Mesendoderm (in vitro differentiated cells): ENCODE data around the gene NYAP2.

ENCODE experiments used
- DNase-seq: peaks from one replicate; pipeline ENCODE4 v3.0.0; 2013
- H2AK5ac ChIP-seq: 2 replicates; pipeline ENCODE4 v1.6.1; 2013; ENCODE audit warnings: low read length, inconsistent platforms
- H2BK120ac ChIP-seq: 2 replicates; pipeline ENCODE4 v1.6.1; 2013; ENCODE audit warnings: low read depth, mild to moderate bottlenecking, low read length, moderate library complexity, mixed read lengths
- H2BK15ac ChIP-seq: replicated peaks from 2 replicates; pipeline ENCODE4 v1.6.1; 2013; ENCODE audit warnings: low read depth, mild to moderate bottlenecking, moderate library complexity
- H2BK5ac ChIP-seq: 2 replicates; pipeline ENCODE4 v1.6.1; 2013; ENCODE audit warnings: low read length, inconsistent platforms
- H3K18ac ChIP-seq: 2 replicates; pipeline ENCODE4 v1.6.1; 2013; ENCODE audit warnings: mild to moderate bottlenecking, low read length, mixed read lengths
- H3K23ac ChIP-seq: one replicate; pipeline ENCODE4 v1.6.1; 2013; ENCODE audit warnings: low read length
- H3K27ac ChIP-seq: 2 replicates; pipeline ENCODE4 v1.5.1; 2013; ENCODE audit warnings: low read depth, mild to moderate bottlenecking, inconsistent platforms, low read length, moderate library complexity
- H3K27me3 ChIP-seq: 2 replicates; pipeline ENCODE4 v1.6.1; 2013; ENCODE audit warnings: low read length, control low read depth, mild to moderate bottlenecking, inconsistent platforms; ENCODE audit not compliant: insufficient read depth, poor library complexity
- H3K36me3 ChIP-seq: 2 replicates; pipeline ENCODE4 v1.6.1; 2013; ENCODE audit warnings: low read length, inconsistent platforms; ENCODE audit not compliant: control insufficient read depth, insufficient read depth
- H3K4ac ChIP-seq: one replicate; pipeline ENCODE4 v1.6.1; 2013; ENCODE audit warnings: low read depth, mild to moderate bottlenecking, low read length, moderate library complexity
- H3K4me1 ChIP-seq: 2 replicates; pipeline ENCODE4 v1.6.1; 2013; ENCODE audit warnings: low read depth, low read length, inconsistent platforms; ENCODE audit not compliant: control insufficient read depth
- H3K4me2 ChIP-seq: 2 replicates; pipeline ENCODE4 v1.6.1; 2013; ENCODE audit warnings: low read length
- H3K4me3 ChIP-seq: 2 replicates; pipeline ENCODE4 v1.5.1; 2013; ENCODE audit warnings: mild to moderate bottlenecking, low read length
- H3K56ac ChIP-seq: one replicate; pipeline ENCODE4 v1.6.1; 2013; ENCODE audit warnings: low read length
- H3K79me1 ChIP-seq: 2 replicates; pipeline ENCODE4 v1.6.1; 2013; ENCODE audit warnings: low read length, inconsistent platforms
- H3K79me2 ChIP-seq: 2 replicates; pipeline ENCODE4 v1.6.1; 2013; ENCODE audit warnings: mild to moderate bottlenecking, low read length; ENCODE audit not compliant: control insufficient read depth, insufficient read depth
- H3K9ac ChIP-seq: 2 replicates; pipeline ENCODE4 v1.6.1; 2013; ENCODE audit warnings: low read length, inconsistent platforms
- H4K5ac ChIP-seq: one replicate; pipeline ENCODE4 v1.6.1; 2013; ENCODE audit warnings: low read length
- H4K8ac ChIP-seq: one replicate; pipeline ENCODE4 v1.6.1; 2013; ENCODE audit warnings: low read depth, mild to moderate bottlenecking, control low read depth, low read length, moderate library complexity
- WGBS: extraction: QIAGEN DNeasy Blood & Tissue Kit; methylation state at CpG from one replicate; pipeline ENCODE4 v1.1.7; 2013; ENCODE audit warnings: low lambda C conversion rate, missing lambda C conversion rate; ENCODE audit not compliant: insufficient coverage; ENCODE audit errors: extremely low coverage; 5-methylcytosine and 5-hydroxymethylcytosine counted together

The NYAP2 gene

GRCh38 chr2:225526760-225527390 is 127.4 kb downstream of the NYAP2 start:
- no peak for DNase-seq
- H2BK120ac ChIP-seq: no peak overlapping the region
- H3K56ac ChIP-seq: no peak overlapping the region
- no peak overlapping the region for H3K4me3 ChIP-seq
- no peak overlapping the region for H3K23ac ChIP-seq
- H3K79me2 ChIP-seq: no peaks in the 10 kb centered on the region
- H3K27ac ChIP-seq: no peak overlapping the region
- H3K79me1 ChIP-seq: no peaks in the 10 kb centered on the region
- H4K5ac ChIP-seq: no peak overlapping the region
- H3K9ac ChIP-seq: no peak overlapping the region
- H4K8ac ChIP-seq: no peak overlapping the region
- no CpG with 5 or more reads among the region's 4 CpGs for WGBS
- H3K36me3 ChIP-seq: no peaks in the 10 kb centered on the region
- no peak overlapping the region for H2BK15ac ChIP-seq
- H2BK5ac ChIP-seq: no peak overlapping the region
- no peak overlapping the region for H3K18ac ChIP-seq
- no peaks in the 10 kb centered on the region for H3K27me3 ChIP-seq
- H3K4me2 ChIP-seq: no peak overlapping the region
- no peak overlapping the region for H3K4ac ChIP-seq
- no peaks in the 10 kb centered on the region for H3K4me1 ChIP-seq
- H2AK5ac ChIP-seq: no peak overlapping the region

- no peak overlapping the region for H3K56ac ChIP-seq
- no peak overlapping the region for H2BK5ac ChIP-seq
- no peak overlapping the region for H3K4ac ChIP-seq
- H2BK15ac ChIP-seq: no peak overlapping the region
- no peak overlapping the region for H4K5ac ChIP-seq
- H2AK5ac ChIP-seq: no peak overlapping the region
- H3K9ac ChIP-seq: no peak overlapping the region
- H3K4me1 ChIP-seq: no peaks in the 10 kb centered on the region
- DNase-seq: no peak
- H4K8ac ChIP-seq: no peak overlapping the region
- H2BK120ac ChIP-seq: no peak overlapping the region
- no peaks in the 10 kb centered on the region for H3K79me1 ChIP-seq
- no peaks in the 10 kb centered on the region for H3K79me2 ChIP-seq
- H3K36me3 ChIP-seq: no peaks in the 10 kb centered on the region
- H3K23ac ChIP-seq: no peak overlapping the region
- no CpG with 5 or more reads among the region's 3 CpGs for WGBS
- H3K4me3 ChIP-seq: no peak overlapping the region
- H3K18ac ChIP-seq: no peak overlapping the region
- H3K4me2 ChIP-seq: no peak overlapping the region
- H3K27ac ChIP-seq: no peak overlapping the region
- H3K27me3 ChIP-seq: no peaks in the 10 kb centered on the region
Observed at GRCh38 chr2:225531559-225531958, 132.0 kb downstream of the NYAP2 start.

- no CpG with 5 or more reads among the region's 1 CpG for WGBS
- no peak overlapping the region for H2BK15ac ChIP-seq
- no peaks in the 10 kb centered on the region for H3K27me3 ChIP-seq
- no peak overlapping the region for H3K27ac ChIP-seq
- H3K4me3 ChIP-seq: no peak overlapping the region
- H4K5ac ChIP-seq: no peak overlapping the region
- no peaks in the 10 kb centered on the region for H3K79me1 ChIP-seq
- no peak overlapping the region for H2BK5ac ChIP-seq
- no peaks in the 10 kb centered on the region for H3K4me1 ChIP-seq
- no peak overlapping the region for H3K18ac ChIP-seq
- H2BK120ac ChIP-seq: no peak overlapping the region
- no peak overlapping the region for H3K56ac ChIP-seq
- no peak overlapping the region for H3K23ac ChIP-seq
- no peak overlapping the region for H4K8ac ChIP-seq
- no peaks in the 10 kb centered on the region for H3K79me2 ChIP-seq
- no peak overlapping the region for H2AK5ac ChIP-seq
- H3K36me3 ChIP-seq: no peaks in the 10 kb centered on the region
- H3K4me2 ChIP-seq: no peak overlapping the region
- H3K4ac ChIP-seq: no peak overlapping the region
- H3K9ac ChIP-seq: no peak overlapping the region
- no peak for DNase-seq
Observed at GRCh38 chr2:225532096-225532495, 132.6 kb downstream of the NYAP2 start.

- no peaks in the 10 kb centered on the region for H3K79me1 ChIP-seq
- no peak overlapping the region for H2BK120ac ChIP-seq
- H3K4me2 ChIP-seq: no peak overlapping the region
- H3K36me3 ChIP-seq: no peaks in the 10 kb centered on the region
- no peak overlapping the region for H4K5ac ChIP-seq
- H2AK5ac ChIP-seq: no peak overlapping the region
- no peak for DNase-seq
- no peak overlapping the region for H3K9ac ChIP-seq
- no peak overlapping the region for H3K4ac ChIP-seq
- no peak overlapping the region for H3K27ac ChIP-seq
- H3K18ac ChIP-seq: no peak overlapping the region
- no peak overlapping the region for H3K23ac ChIP-seq
- H3K27me3 ChIP-seq: no peaks in the 10 kb centered on the region
- no peak overlapping the region for H2BK15ac ChIP-seq
- H3K79me2 ChIP-seq: no peaks in the 10 kb centered on the region
- H3K4me3 ChIP-seq: no peak overlapping the region
- no peak overlapping the region for H4K8ac ChIP-seq
- no CpG with 5 or more reads among the region's 6 CpGs for WGBS
- no peaks in the 10 kb centered on the region for H3K4me1 ChIP-seq
- no peak overlapping the region for H3K56ac ChIP-seq
- no peak overlapping the region for H2BK5ac ChIP-seq
Observed at GRCh38 chr2:225534037-225534436, 134.5 kb downstream of the NYAP2 start.

- Histone ChIP-seq H2BK5ac (no peak overlapping the region), H3K27ac (no peak overlapping the region), H3K18ac (no peak overlapping the region), H3K23ac (no peak overlapping the region), H3K4ac (no peak overlapping the region), H2BK15ac (no peak overlapping the region), H3K79me2 (no peaks in the 10 kb centered on the region), H4K5ac (no peak overlapping the region), H3K27me3 (no peaks in the 10 kb centered on the region), H3K4me2 (no peak overlapping the region), H2BK120ac (no peak overlapping the region), H3K36me3 (no peaks in the 10 kb centered on the region), H3K4me3 (no peak overlapping the region), H2AK5ac (no peak overlapping the region), H3K56ac (no peak overlapping the region), H3K79me1 (no peaks in the 10 kb centered on the region), H4K8ac (no peak overlapping the region), H3K9ac (no peak overlapping the region), H3K4me1 (no peaks in the 10 kb centered on the region)
- no peak for DNase-seq
- no CpG with 5 or more reads among the region's 4 CpGs for WGBS
Observed at GRCh38 chr2:225534697-225535096, 135.2 kb downstream of the NYAP2 start.

GRCh38 chr2:225536036-225536435 is 136.5 kb downstream of the NYAP2 start:
- Histone ChIP-seq H3K4me1 (no peaks in the 10 kb centered on the region), H3K18ac (no peak overlapping the region), H3K9ac (no peak overlapping the region), H4K8ac (no peak overlapping the region), H3K36me3 (no peaks in the 10 kb centered on the region), H3K4me3 (no peak overlapping the region), H2BK5ac (no peak overlapping the region), H3K56ac (no peak overlapping the region), H3K4ac (no peak overlapping the region), H4K5ac (no peak overlapping the region), H3K79me2 (no peaks in the 10 kb centered on the region), H3K27ac (no peak overlapping the region), H2BK120ac (no peak overlapping the region), H3K79me1 (no peaks in the 10 kb centered on the region), H2BK15ac (no peak overlapping the region), H3K23ac (no peak overlapping the region), H2AK5ac (no peak overlapping the region), H3K4me2 (no peak overlapping the region), H3K27me3 (no peaks in the 10 kb centered on the region)
- whole genome bisulfite sequencing: no CpG with 5 or more reads among the region's 2 CpGs
- no peak for DNase-seq
